Lower leg skin (tissue), 3 donors: ENCODE measurements around the gene TSPAN15.

Experiments used
- POLR2A ChIP-seq, 2 donors: fragments of 450-650 bp; IDR thresholded peaks; one replicate each; pipeline ENCODE4 v1.6.1; 2016 to 2017; ENCODE audit warnings: antibody characterized with exemption in 2 of 2, mild to moderate bottlenecking in 1 of 2, moderate library complexity in 1 of 2
- TF ChIP-seq, protein P1 (sequence below), 3 donors: fragments of 450-650 bp; IDR thresholded peaks; one replicate each; pipeline ENCODE4 v1.5.1; 2016; ENCODE audit warnings: antibody characterized with exemption in 3 of 3, mild to moderate bottlenecking in 3 of 3, moderate library complexity in 2 of 3

DNA sequence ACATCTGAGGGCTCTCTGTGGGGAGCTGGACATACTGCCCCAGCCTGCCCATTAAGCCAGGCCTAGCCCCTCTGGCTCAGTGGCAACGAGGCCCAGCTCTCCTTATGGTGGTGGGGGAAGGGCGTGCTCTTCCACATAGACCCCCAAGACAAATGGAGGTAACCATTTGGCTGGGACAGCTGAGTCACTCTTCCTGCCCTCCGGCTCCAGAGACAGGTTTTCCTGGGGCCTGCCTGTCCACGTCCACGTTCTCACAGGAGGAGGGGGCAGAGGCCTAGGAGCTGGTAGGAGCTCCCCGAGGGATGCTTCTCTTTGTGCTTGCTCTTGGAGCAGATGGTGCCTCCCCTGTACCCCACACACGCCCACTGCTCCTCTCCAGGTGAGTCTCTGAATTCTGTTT is 33.5 kb downstream of the TSPAN15 start:
- TF ChIP-seq, protein P1, sequence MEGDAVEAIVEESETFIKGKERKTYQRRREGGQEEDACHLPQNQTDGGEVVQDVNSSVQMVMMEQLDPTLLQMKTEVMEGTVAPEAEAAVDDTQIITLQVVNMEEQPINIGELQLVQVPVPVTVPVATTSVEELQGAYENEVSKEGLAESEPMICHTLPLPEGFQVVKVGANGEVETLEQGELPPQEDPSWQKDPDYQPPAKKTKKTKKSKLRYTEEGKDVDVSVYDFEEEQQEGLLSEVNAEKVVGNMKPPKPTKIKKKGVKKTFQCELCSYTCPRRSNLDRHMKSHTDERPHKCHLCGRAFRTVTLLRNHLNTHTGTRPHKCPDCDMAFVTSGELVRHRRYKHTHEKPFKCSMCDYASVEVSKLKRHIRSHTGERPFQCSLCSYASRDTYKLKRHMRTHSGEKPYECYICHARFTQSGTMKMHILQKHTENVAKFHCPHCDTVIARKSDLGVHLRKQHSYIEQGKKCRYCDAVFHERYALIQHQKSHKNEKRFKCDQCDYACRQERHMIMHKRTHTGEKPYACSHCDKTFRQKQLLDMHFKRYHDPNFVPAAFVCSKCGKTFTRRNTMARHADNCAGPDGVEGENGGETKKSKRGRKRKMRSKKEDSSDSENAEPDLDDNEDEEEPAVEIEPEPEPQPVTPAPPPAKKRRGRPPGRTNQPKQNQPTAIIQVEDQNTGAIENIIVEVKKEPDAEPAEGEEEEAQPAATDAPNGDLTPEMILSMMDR (IDR thresholded peaks at IDR 0.05) = no peak
- TF ChIP-seq POLR2A (IDR thresholded peaks at IDR 0.05) = no peak
